Left ventricle myocardium inferior (tissue), 1 donor: ENCODE data around the gene TEX14. TPM values are rescaled to one million over a fixed set of nuclear protein-coding genes. Genes with fewer than 3 reads are reported as not detected.
A peak's percentile ranks its signal among the peaks of the same experiment; 100 is the strongest.

Experiments used
- DNase-seq: peaks from one replicate; pipeline ENCODE4 v3.0.0-alpha.2; 2020
- H3K27ac ChIP-seq: fragments of 200-600 bp; replicated peaks from 2 replicates; pipeline ENCODE4 v1.8.0; 2021
- H3K27me3 ChIP-seq: fragments of 200-600 bp; 2 replicates; pipeline ENCODE4 v1.8.0; 2021; ENCODE audit warnings: low read depth
- H3K36me3 ChIP-seq: fragments of 200-600 bp; 2 replicates; pipeline ENCODE4 v1.8.0; 2021
- H3K4me1 ChIP-seq: fragments of 200-600 bp; 2 replicates; pipeline ENCODE4 v1.8.0; 2021
- H3K4me3 ChIP-seq: fragments of 200-600 bp; 2 replicates; pipeline ENCODE4 v1.8.0; 2021; ENCODE audit warnings: mild to moderate bottlenecking, moderate library complexity
- H3K9me3 ChIP-seq: fragments of 200-600 bp; replicated peaks from 2 replicates; pipeline ENCODE4 v1.8.0; 2021
- intact Hi-C: fragments of 100-400 bp; cut with micrococcal nuclease; formaldehyde crosslinking; loops from one replicate; pipeline ENCODE4 v1.11.0; 2022
- total RNA-seq: library from RNA; stranded (reverse); fragmentation: NEBNext Ultra II Directional; extraction: Animal tissue kit (Norgen Biotek cat#: 25700); gene quantifications from one replicate; pipeline ENCODE4 v1.2.1, GENCODE V29; 2021
- TF ChIP-seq, protein P1 (sequence below): fragments of 200-600 bp; IDR thresholded peaks from 2 replicates; pipeline ENCODE4 v1.8.0; 2021; ENCODE audit warnings: antibody characterized with exemption, mild to moderate bottlenecking, borderline replicate concordance
- donor health status: DM: no; HTN: yes; CAD: no; lungs with severe emphysema.

TEX14 gene
- total RNA-seq, 1 donor from 2014 or later = 0.19 TPM

DNA sequence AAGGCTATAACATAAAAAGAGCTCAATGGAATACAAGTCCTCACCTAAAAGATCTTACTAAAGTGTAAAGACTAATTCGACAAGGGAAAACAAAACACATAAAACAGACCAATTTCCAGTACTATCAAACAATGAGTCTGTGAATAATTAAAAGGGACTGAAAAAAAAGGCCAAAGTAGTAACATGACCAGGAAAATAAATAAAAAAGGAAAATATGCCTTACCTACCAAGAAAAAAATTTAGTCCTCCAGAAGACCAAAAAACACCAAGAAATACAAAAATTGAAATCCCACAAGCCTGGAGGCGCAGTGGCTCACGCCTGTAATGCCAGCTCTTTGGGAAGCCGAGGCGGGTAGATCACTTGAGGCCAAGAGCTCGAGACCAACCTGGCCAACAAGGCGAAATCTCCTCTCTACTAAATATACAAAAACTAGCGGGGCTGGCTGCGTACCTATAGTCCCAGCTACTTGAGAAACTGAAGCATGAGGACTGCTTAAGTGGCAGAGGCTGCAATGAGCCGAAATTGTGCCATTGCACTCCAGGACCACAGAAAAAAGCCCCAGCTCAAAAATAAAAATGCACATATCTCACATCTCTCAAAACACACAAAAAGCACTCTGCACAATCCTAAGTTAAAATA, 60.8 kb downstream of the TEX14 start:
- H3K4me1 ChIP-seq = peaks cover 7% of the 10 kb centered on the region
- intact Hi-C loops = no loop called here
- peak overlapping the region; percentile 57 for H3K4me3 ChIP-seq
- DNase-seq = no peak
- no peaks in the 10 kb centered on the region for H3K36me3 ChIP-seq
- H3K27ac ChIP-seq = peak overlapping the region; percentile 90
- no peaks in the 10 kb centered on the region for H3K27me3 ChIP-seq
- TF ChIP-seq, protein P1, sequence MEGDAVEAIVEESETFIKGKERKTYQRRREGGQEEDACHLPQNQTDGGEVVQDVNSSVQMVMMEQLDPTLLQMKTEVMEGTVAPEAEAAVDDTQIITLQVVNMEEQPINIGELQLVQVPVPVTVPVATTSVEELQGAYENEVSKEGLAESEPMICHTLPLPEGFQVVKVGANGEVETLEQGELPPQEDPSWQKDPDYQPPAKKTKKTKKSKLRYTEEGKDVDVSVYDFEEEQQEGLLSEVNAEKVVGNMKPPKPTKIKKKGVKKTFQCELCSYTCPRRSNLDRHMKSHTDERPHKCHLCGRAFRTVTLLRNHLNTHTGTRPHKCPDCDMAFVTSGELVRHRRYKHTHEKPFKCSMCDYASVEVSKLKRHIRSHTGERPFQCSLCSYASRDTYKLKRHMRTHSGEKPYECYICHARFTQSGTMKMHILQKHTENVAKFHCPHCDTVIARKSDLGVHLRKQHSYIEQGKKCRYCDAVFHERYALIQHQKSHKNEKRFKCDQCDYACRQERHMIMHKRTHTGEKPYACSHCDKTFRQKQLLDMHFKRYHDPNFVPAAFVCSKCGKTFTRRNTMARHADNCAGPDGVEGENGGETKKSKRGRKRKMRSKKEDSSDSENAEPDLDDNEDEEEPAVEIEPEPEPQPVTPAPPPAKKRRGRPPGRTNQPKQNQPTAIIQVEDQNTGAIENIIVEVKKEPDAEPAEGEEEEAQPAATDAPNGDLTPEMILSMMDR = no peak
- no peaks in the 10 kb centered on the region for H3K9me3 ChIP-seq

DNA sequence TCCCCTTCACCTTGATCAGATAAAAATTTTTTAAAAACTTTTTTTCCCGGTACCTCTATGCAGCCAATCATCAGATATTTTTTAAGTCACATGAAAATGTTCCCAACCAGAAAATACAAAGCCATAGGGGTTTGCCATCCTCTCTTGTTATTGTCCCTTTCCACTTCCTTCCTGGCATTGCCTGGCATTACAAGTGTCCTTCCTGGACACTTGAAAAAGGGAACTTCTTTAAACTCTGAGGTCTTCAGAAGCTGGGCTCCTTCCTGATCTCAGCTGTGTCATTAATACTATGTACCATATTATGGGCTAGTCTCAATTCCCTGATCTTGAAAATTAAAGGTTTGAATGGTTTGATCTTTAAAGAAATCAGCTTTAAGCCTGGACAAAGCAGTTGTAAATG, 64.9 kb downstream of the TEX14 start:
- H3K4me1 ChIP-seq = peaks cover 7% of the 10 kb centered on the region
- H3K27ac ChIP-seq = no peak overlapping the region

DNA sequence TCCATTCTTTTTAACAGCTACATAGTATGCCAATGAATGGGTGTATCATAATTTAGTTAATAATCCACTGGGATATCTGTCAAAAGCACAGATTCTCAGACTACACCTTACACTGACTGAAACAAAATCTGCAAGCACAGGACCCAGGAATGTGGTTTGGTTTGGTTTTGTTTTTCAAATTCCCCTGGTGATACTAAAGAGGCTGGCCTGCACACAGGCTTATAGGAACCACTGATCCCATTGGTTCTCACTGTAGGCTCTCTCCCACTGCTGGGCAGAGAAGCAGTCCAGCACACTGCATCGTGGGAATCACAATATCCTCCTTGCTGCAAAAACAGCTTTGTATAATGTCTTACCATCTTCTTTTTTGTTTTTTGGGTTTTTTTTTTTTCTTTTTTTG, 67.1 kb downstream of the TEX14 start:
- intact Hi-C loops = no loop called here
- H3K27me3 ChIP-seq = no peaks in the 10 kb centered on the region
- no peak for DNase-seq
- no peaks in the 10 kb centered on the region for H3K4me1 ChIP-seq
- H3K4me3 ChIP-seq = no peak overlapping the region
- no peaks in the 10 kb centered on the region for H3K9me3 ChIP-seq
- no peak overlapping the region for H3K27ac ChIP-seq
- TF ChIP-seq, protein P1 = no peak
- H3K36me3 ChIP-seq = no peaks in the 10 kb centered on the region

More for the DNA sequence above, 64.9 kb downstream of the TEX14 start:
- H3K4me3 ChIP-seq = no peak overlapping the region
- H3K36me3 ChIP-seq = no peaks in the 10 kb centered on the region
- TF ChIP-seq, protein P1 = no peak
- no peak for DNase-seq
- H3K9me3 ChIP-seq = no peaks in the 10 kb centered on the region
- intact Hi-C loops = no loop called here
- no peaks in the 10 kb centered on the region for H3K27me3 ChIP-seq

DNA sequence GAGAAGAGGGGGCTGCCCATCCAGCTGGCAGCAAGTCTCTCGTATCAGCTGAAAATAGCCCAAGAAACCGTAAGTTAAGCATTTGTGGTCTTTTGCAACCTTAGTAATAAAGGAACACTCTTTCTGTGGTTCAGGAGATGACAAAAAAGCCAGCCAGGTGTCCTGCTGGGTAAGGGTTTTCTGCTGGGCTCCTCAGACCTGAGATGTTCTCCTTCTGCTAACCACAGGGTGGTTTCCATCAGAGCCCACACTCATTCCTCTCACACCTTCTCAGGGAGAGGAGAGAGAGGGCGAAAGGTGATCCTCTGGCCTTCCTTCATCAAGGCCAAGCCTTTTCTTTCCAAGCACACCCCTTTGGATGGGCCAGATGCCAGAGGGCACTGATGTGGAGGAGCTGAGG, 70.7 kb downstream of the TEX14 start:
- H3K27me3 ChIP-seq = no peaks in the 10 kb centered on the region
- TF ChIP-seq, protein P1 = no peak
- intact Hi-C loops = no loop called here
- H3K36me3 ChIP-seq = no peaks in the 10 kb centered on the region
- H3K4me1 ChIP-seq = no peaks in the 10 kb centered on the region
- no peak for DNase-seq
- no peak overlapping the region for H3K4me3 ChIP-seq
- H3K9me3 ChIP-seq = no peaks in the 10 kb centered on the region
- no peak overlapping the region for H3K27ac ChIP-seq

DNA sequence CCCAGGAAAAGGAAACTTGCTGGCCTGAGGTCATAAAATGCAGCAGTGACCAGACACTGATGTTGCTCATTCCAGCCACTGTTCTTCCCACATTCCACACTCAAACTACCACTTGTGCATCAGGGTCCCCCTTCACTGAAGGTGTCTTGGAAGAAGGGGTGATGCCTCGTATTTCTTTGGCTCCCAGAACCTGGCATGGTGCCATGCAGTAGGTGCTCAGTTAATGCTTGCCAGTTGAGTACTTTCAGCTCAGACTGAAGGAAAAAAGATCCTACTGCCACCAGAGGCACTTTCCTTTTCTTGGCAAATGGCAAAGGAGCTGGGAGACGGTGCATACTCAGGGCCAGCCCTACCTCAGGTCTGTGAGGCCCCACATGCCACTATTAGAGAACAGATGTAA, 73.5 kb downstream of the TEX14 start:
- Histone ChIP-seq H3K9me3 (no peaks in the 10 kb centered on the region), H3K27ac (no peak overlapping the region), H3K36me3 (no peaks in the 10 kb centered on the region), H3K4me3 (no peak overlapping the region), H3K4me1 (no peaks in the 10 kb centered on the region), H3K27me3 (no peaks in the 10 kb centered on the region)
- intact Hi-C loops = no loop called here
- TF ChIP-seq, protein P1 = no peak
- DNase-seq = no peak
